GM12878 (cell line): Measurements from ENCODE around the gene HTR1A. TPM values are rescaled to one million over a fixed set of nuclear protein-coding genes. Genes with fewer than 3 reads are reported as not detected.

Experiments used
- ATAC-seq: fragments of 200-7000 bp; cut with Tn5 transposase; 3 replicates; pipeline ENCODE4 v1.9.1; 2020; ENCODE audit warnings: mild to moderate bottlenecking, moderate library complexity
- BruUV-seq: library from RNA; stranded (reverse); fragments of 400-500 nt; replicated peaks from 2 replicates; lab custom pipeline; 2021; lab: Mats Ljungman, UMichigan
- CTCF ChIA-PET: fragments of 300-600 bp; sonication (Branson Sonifier 250); formaldehyde crosslinking; extraction: SDS; loops from one replicate; lab custom pipeline; 2021; ENCODE audit warnings: inconsistent platforms; lab: Yijun Ruan, JAX
- POLR2A ChIA-PET: fragments of 350-600 bp; formaldehyde crosslinking; extraction: SDS; loops from one replicate; lab custom pipeline; 2021; ENCODE audit warnings: inconsistent platforms; lab: Charles Lee
- RAD21 ChIA-PET: fragments of 300-600 bp; sonication (Branson Sonifier 250); formaldehyde crosslinking; loops from one replicate; lab custom pipeline; 2023; ENCODE audit warnings: antibody characterized with exemption; ENCODE audit not compliant: unreplicated experiment; lab: Charles Lee
- SMC1A ChIA-PET: fragments of 300-600 bp; sonication (Branson Sonifier 250); formaldehyde crosslinking; loops from one replicate; lab custom pipeline; 2023; ENCODE audit not compliant: unreplicated experiment, uncharacterized antibody; lab: Charles Lee
- DNase-seq: peaks from one replicate; pipeline ENCODE4 v3.0.0-alpha.2; 2011; ENCODE audit warnings: low read depth, low spot score
- FAIRE-seq: peaks from 3 replicates; lab custom pipeline; 2011; peaks lifted over from hg19 to GRCh38; lab: Jason Lieb, UNC
- H2AFZ ChIP-seq: 2 replicates; pipeline ENCODE4 v1.6.0; 2011; ENCODE audit warnings: low read depth, low read length, control low read depth; ENCODE audit not compliant: control insufficient read depth
- H3K27ac ChIP-seq: 2 replicates; pipeline ENCODE4 v1.5.1; 2011; ENCODE audit warnings: control low read depth; ENCODE audit not compliant: control insufficient read depth, insufficient read depth
- H3K27me3 ChIP-seq, 2 experiments: replicated peaks in 1 of 2; 2 replicates each; pipeline versions ENCODE4 v1.6.0 to v1.6.1; 2011; ENCODE audit warnings: low read length in 1 of 2; ENCODE audit not compliant: control insufficient read depth in 2 of 2, insufficient read depth in 2 of 2
- H3K36me3 ChIP-seq, 2 experiments: 2 replicates each; pipeline ENCODE4 v1.5.1; 2011; ENCODE audit warnings: low read length in 1 of 2; ENCODE audit not compliant: control insufficient read depth in 2 of 2, insufficient read depth in 2 of 2
- H3K4me1 ChIP-seq: 2 replicates; pipeline ENCODE4 v1.6.1; 2011; ENCODE audit warnings: mild to moderate bottlenecking, low read length, moderate library complexity, mixed read lengths; ENCODE audit not compliant: control insufficient read depth, insufficient read depth
- H3K4me2 ChIP-seq: 2 replicates; pipeline ENCODE4 v1.6.0; 2011; ENCODE audit warnings: control low read depth; ENCODE audit not compliant: control insufficient read depth, insufficient read depth
- H3K4me3 ChIP-seq: fragments of 200-600 bp; sonication (generic); 2 replicates; pipeline ENCODE4 v1.5.1; 2016
- H3K79me2 ChIP-seq: 2 replicates; pipeline ENCODE4 v1.6.0; 2011; ENCODE audit warnings: low read length; ENCODE audit not compliant: control insufficient read depth, insufficient read depth
- H3K9ac ChIP-seq: 2 replicates; pipeline ENCODE4 v1.8.0; 2011; ENCODE audit warnings: low read length, control low read depth, mixed read lengths; ENCODE audit not compliant: control insufficient read depth, insufficient read depth
- H3K9me3 ChIP-seq: replicated peaks from 3 replicates; pipeline ENCODE4 v1.5.1; 2011; ENCODE audit warnings: mild to moderate bottlenecking, low read length; ENCODE audit not compliant: control insufficient read depth, insufficient read depth
- H4K20me1 ChIP-seq: 2 replicates; pipeline ENCODE4 v1.6.0; 2011; ENCODE audit not compliant: control insufficient read depth, insufficient read depth
- CBX5 ChIP-seq: sonication (generic); IDR thresholded peaks from 2 replicates; pipeline ENCODE4 v1.6.1; 2016; ENCODE audit warnings: low read depth, moderate library complexity, mild to moderate bottlenecking, inconsistent platforms
- CTCF ChIP-seq, 3 experiments: IDR thresholded peaks in 2 of 3; conservative IDR thresholded peaks in 1 of 3; 2 replicates each; pipeline ENCODE4 v1.5.1; 2011; ENCODE audit warnings: low read depth in 3 of 3, low read length in 3 of 3, mild to moderate bottlenecking in 3 of 3, control low read depth in 2 of 3, moderate library complexity in 2 of 3, inconsistent platforms in 1 of 3, mixed read lengths in 1 of 3; ENCODE audit not compliant: control insufficient read depth in 2 of 3, insufficient read depth in 1 of 3; ENCODE audit errors: extremely low read depth in 1 of 3
- ELK1 ChIP-seq: IDR thresholded peaks from 2 replicates; pipeline ENCODE4 v1.6.1; 2012; ENCODE audit warnings: low read depth, low read length, improper control_type of control experiment
- JUND ChIP-seq: IDR thresholded peaks from 2 replicates; pipeline ENCODE4 v1.6.1; 2012; ENCODE audit warnings: low read depth, mild to moderate bottlenecking, low read length, improper control_type of control experiment, moderate library complexity
- NFYA ChIP-seq: IDR thresholded peaks from 2 replicates; pipeline ENCODE4 v1.6.1; 2011; ENCODE audit warnings: low read depth, mild to moderate bottlenecking, low read length, improper control_type of control experiment, borderline replicate concordance
- NRF1 ChIP-seq: conservative IDR thresholded peaks from 2 replicates; pipeline ENCODE4 v1.6.1; 2011; ENCODE audit warnings: mild to moderate bottlenecking, low read depth, low read length, improper control_type of control experiment
- RB1 ChIP-seq: fragments of 450-650 bp; formaldehyde crosslinking; IDR thresholded peaks from 2 replicates; pipeline ENCODE4 v1.6.1; 2017; ENCODE audit warnings: mild to moderate bottlenecking, borderline replicate concordance
- STAT3 ChIP-seq: IDR thresholded peaks from 2 replicates; pipeline ENCODE4 v1.6.1; 2011; ENCODE audit warnings: low read depth, low read length, improper control_type of control experiment
- WRNIP1 ChIP-seq: IDR thresholded peaks from 2 replicates; pipeline ENCODE4 v1.6.1; 2011; ENCODE audit warnings: low read depth, low read length, improper control_type of control experiment, borderline replicate concordance
- YBX1 ChIP-seq: fragments of 450-650 bp; IDR thresholded peaks from 2 replicates; pipeline ENCODE4 v1.6.1; 2016; ENCODE audit warnings: antibody characterized with exemption
- YY1 ChIP-seq: IDR thresholded peaks from 2 replicates; pipeline ENCODE4 v1.6.1; 2011; ENCODE audit warnings: low read depth, mild to moderate bottlenecking, low read length
- ZBTB33 ChIP-seq: fragments of 450-650 bp; IDR thresholded peaks from 2 replicates; pipeline ENCODE4 v1.6.1; 2017; ENCODE audit warnings: mild to moderate bottlenecking
- ZBTB4 ChIP-seq: fragments of 450-650 bp; formaldehyde crosslinking; IDR thresholded peaks from 2 replicates; pipeline ENCODE4 v1.4.0; 2022; ENCODE audit warnings: mild to moderate bottlenecking, moderate library complexity
- WGBS: methylation state at CpG from one replicate; pipeline ENCODE4 v1.1.6; 2016; ENCODE audit warnings: low lambda C conversion rate; ENCODE audit not compliant: insufficient replicate concordance, insufficient coverage; ENCODE audit errors: missing lambda C conversion rate; 5-methylcytosine and 5-hydroxymethylcytosine counted together
- in situ Hi-C: fragments of 300-500 bp; cut with MboI; formaldehyde crosslinking; loops from 9 replicates; pipeline ENCODE4 v1.14.3; 2018; ENCODE audit warnings: mixed read lengths
- intact Hi-C: fragments of 100-400 bp; cut with micrococcal nuclease; formaldehyde crosslinking; loops from one replicate; pipeline ENCODE4 v1.14.2; 2022; ENCODE audit not compliant: unreplicated experiment
- polyA plus RNA-seq, 11 experiments: library from polyadenylated mRNA; depleted of rRNA in 4 of 11; unstranded in 6 of 11; stranded (reverse) in 5 of 11; fragments of >200 nt; fragmentation: Nextera tagmentation in 4 of 11; fragmentation: Illumina TruSeq in 1 of 11; extraction: Ambion mirVana in 4 of 11; extraction: Trizol in 1 of 11; gene quantifications; 1 replicate in 1 of 11; 2 replicates in 10 of 11; pipeline versions ENCODE4 v1.2.1 to v1.2.3, GENCODE V29; 2011 to 2016; ENCODE audit warnings: inconsistent platforms in 2 of 11, missing spikeins in 2 of 11, low read depth in 1 of 11
- total RNA-seq, 4 experiments: library from RNA; depleted of rRNA in 3 of 4; stranded (reverse); fragments of >200 nt in 3 of 4; fragmentation: Illumina TruSeq in 1 of 4; extraction: Trizol in 1 of 4; gene quantifications; 2 replicates each; pipeline versions ENCODE4 v1.2.1 to v1.2.3, GENCODE V29; 2013 to 2021

HTR1A gene
- total and polyA plus RNA-seq, 10 of the 15 experiments (the other 5 are each of a cell fraction or from before 2014, with no cell fraction given), result not detected

- no peaks in the 10 kb centered on the region for H3K9me3 ChIP-seq
- no peak overlapping the region for H3K4me3 ChIP-seq
- no TSS peak for BruUV-seq
- ChIA-PET SMC1A (no interaction called here), POLR2A (no interaction called here), CTCF (no interaction called here)
- no peak overlapping the region for H2AFZ ChIP-seq
- in situ Hi-C loops (loop anchor here (25.0 kb wide), 1 partner anchor 1496 kb away; no protein-coding TSS in a partner anchor), intact Hi-C loops (no loop called here)
- FAIRE-seq, result no peak
- H3K27me3 ChIP-seq, result no peaks in the 10 kb centered on the region; a peak in 1 of 4 replicates
- H3K79me2 ChIP-seq, result no peaks in the 10 kb centered on the region
- 2% methylated on average over 3 of the region's 3 CpGs for WGBS
- H4K20me1 ChIP-seq, result no peaks in the 10 kb centered on the region
- no peak for TF ChIP-seq ELK1
- no peak for TF ChIP-seq RB1
- no peak for TF ChIP-seq CTCF (IDR thresholded peaks at IDR 0.05 in 2 of 3, conservative IDR thresholded peaks at IDR 0.05 in 1 of 3; ENCODE audit: control insufficient read depth in 2 of 3, extremely low read depth in 1 of 3, insufficient read depth in 1 of 3, low read depth in 3 of 3, low read length in 3 of 3)
- no peak for TF ChIP-seq NRF1
- TF ChIP-seq YBX1, result no peak
- no peak for TF ChIP-seq WRNIP1
- TF ChIP-seq CBX5, result no peak
- no peak for TF ChIP-seq JUND
- TF ChIP-seq ZBTB4 (CRISPR knock-in tag), result no peak
- no peak for TF ChIP-seq ZBTB33
- no peak for TF ChIP-seq YY1
- TF ChIP-seq NFYA, result no peak
- no peak for TF ChIP-seq STAT3
- TF ChIP-seq, all 136 proteins: peak for 0
- ATAC-seq, result no peak
- Histone ChIP-seq H3K9ac (no peak overlapping the region), H3K4me1 (no peaks in the 10 kb centered on the region), H3K36me3 (no peaks in the 10 kb centered on the region), H3K4me2 (no peak overlapping the region), H3K27ac (no peak overlapping the region)
- no peak for DNase-seq
- RAD21 ChIA-PET, result no interaction called here
These were observed 3.6 kb downstream of the HTR1A start for GRCh38 chr5:63958654-63959053.
